Vagina (tissue), 2 donors: ENCODE data around the gene CD300H.

Experiments
- POLR2A ChIP-seq, 2 donors: fragments of 450-650 bp; IDR thresholded peaks; one replicate each; pipeline ENCODE4 v1.6.1; 2017; ENCODE audit warnings: antibody characterized with exemption in 2 of 2, mild to moderate bottlenecking in 2 of 2, moderate library complexity in 2 of 2
- POLR2AphosphoS5 ChIP-seq, 2 donors: sonication (generic); formaldehyde crosslinking; IDR thresholded peaks; one replicate each; pipeline ENCODE4 v1.9.0; 2017; ENCODE audit warnings: antibody characterized with exemption in 2 of 2, mild to moderate bottlenecking in 2 of 2, low read depth in 1 of 2; ENCODE audit not compliant: insufficient read depth in 1 of 2

DNA sequence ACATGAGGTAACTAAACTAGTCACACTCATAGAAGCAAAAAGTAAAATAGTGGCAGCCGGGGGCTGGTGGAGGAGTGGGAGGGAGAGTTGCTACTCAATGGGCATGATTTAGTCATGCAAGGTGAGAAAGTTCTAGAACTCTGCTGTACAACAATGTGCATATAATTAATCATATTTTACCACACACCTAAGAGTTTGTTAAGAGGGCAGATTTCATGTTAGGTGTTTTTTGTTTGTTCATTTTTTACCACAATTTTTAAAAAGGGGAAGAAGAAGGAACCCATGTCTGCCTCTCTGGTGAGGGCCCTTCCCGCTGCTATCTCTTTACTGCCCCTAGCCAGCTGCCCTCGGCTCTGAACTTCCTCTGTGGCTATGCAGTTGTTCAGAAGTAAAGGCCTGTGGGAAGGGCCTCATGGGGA is 47.3 kb downstream of the CD300H start:
- no peak for TF ChIP-seq POLR2AphosphoS5 (IDR thresholded peaks at IDR 0.05; ENCODE audit: insufficient read depth in 1 of 2, low read depth in 1 of 2)
- TF ChIP-seq POLR2A (IDR thresholded peaks at IDR 0.05): no peak
